Liver (tissue), 9 donors: ENCODE data around the gene UFD1. TPM values are rescaled to one million over a fixed set of nuclear protein-coding genes. Genes with fewer than 3 reads are reported as not detected.

ENCODE experiments used
- DNase-seq: peaks from one replicate; pipeline ENCODE4 v3.0.0-alpha.2; 2017; ENCODE audit warnings: low spot score
- H3K27ac ChIP-seq, 2 donors: one replicate each; pipeline ENCODE4 v1.7.0; 2013; ENCODE audit warnings: inconsistent platforms in 2 of 2, low read length in 2 of 2, control low read depth in 1 of 2, low read depth in 1 of 2, mild to moderate bottlenecking in 1 of 2
- H3K27me3 ChIP-seq, 4 donors: one replicate each; pipeline versions ENCODE4 v1.6.1 to v1.7.0; 2013; ENCODE audit warnings: low read length in 3 of 4, inconsistent platforms in 1 of 4, mild to moderate bottlenecking in 1 of 4, moderate library complexity in 1 of 4; ENCODE audit not compliant: control insufficient read depth in 4 of 4, insufficient read depth in 4 of 4
- H3K36me3 ChIP-seq, 4 donors: one replicate each; pipeline versions ENCODE4 v1.6.1 to v1.7.0; 2013; ENCODE audit warnings: low read length in 3 of 4, mild to moderate bottlenecking in 3 of 4, low read depth in 1 of 4, moderate library complexity in 1 of 4; ENCODE audit not compliant: control insufficient read depth in 4 of 4, insufficient read depth in 3 of 4
- H3K4me1 ChIP-seq, 4 donors: one replicate each; pipeline versions ENCODE4 v1.6.1 to v1.7.0; 2013; ENCODE audit warnings: low read length in 3 of 4, mild to moderate bottlenecking in 3 of 4, moderate library complexity in 1 of 4; ENCODE audit not compliant: control insufficient read depth in 4 of 4, insufficient read depth in 4 of 4
- H3K4me3 ChIP-seq, 3 donors: one replicate each; pipeline versions ENCODE4 v1.6.1 to v1.7.0; 2013; ENCODE audit warnings: low read length in 3 of 3, control low read depth in 1 of 3, low read depth in 1 of 3, mild to moderate bottlenecking in 1 of 3
- H3K9ac ChIP-seq, 2 donors: one replicate each; pipeline ENCODE4 v1.7.0; 2013; ENCODE audit warnings: low read length in 2 of 2, mild to moderate bottlenecking in 2 of 2, moderate library complexity in 2 of 2, control low read depth in 1 of 2, low read depth in 1 of 2
- H3K9me3 ChIP-seq, 4 donors: one replicate each; pipeline versions ENCODE4 v1.6.1 to v1.7.0; 2013; ENCODE audit warnings: low read length in 3 of 4; ENCODE audit not compliant: control insufficient read depth in 4 of 4
- EGR1 ChIP-seq, 2 donors: IDR thresholded peaks; 2 replicates each; pipeline ENCODE4 v1.6.1; 2016 to 2018; ENCODE audit warnings: antibody characterized with exemption in 2 of 2, low read depth in 2 of 2
- FOXA1 ChIP-seq: IDR thresholded peaks from 2 replicates; pipeline ENCODE4 v1.6.1; 2016; ENCODE audit warnings: antibody characterized with exemption
- FOXA2 ChIP-seq: IDR thresholded peaks from 2 replicates; pipeline ENCODE4 v1.6.1; 2016; ENCODE audit warnings: antibody characterized with exemption
- GABPA ChIP-seq, 2 donors: IDR thresholded peaks in 1 of 2; conservative IDR thresholded peaks in 1 of 2; 2 replicates each; pipeline ENCODE4 v1.6.1; 2016; ENCODE audit warnings: antibody characterized with exemption in 2 of 2, mild to moderate bottlenecking in 1 of 2, moderate library complexity in 1 of 2
- HNF4A ChIP-seq, 2 donors: conservative IDR thresholded peaks; 2 replicates each; pipeline ENCODE4 v1.6.1; 2016; ENCODE audit warnings: antibody characterized with exemption in 2 of 2, mild to moderate bottlenecking in 2 of 2
- NR2F2 ChIP-seq: IDR thresholded peaks from 2 replicates; pipeline ENCODE4 v1.6.1; 2016; ENCODE audit warnings: antibody characterized with exemption
- RAD21 ChIP-seq, 2 donors: IDR thresholded peaks; 2 replicates each; pipeline ENCODE4 v1.6.1; 2016; ENCODE audit warnings: antibody characterized with exemption in 2 of 2, mild to moderate bottlenecking in 2 of 2
- RXRA ChIP-seq, 2 donors: IDR thresholded peaks; 2 replicates each; pipeline ENCODE4 v1.6.1; 2017 to 2018; ENCODE audit warnings: antibody characterized with exemption in 2 of 2, mild to moderate bottlenecking in 1 of 2
- SP1 ChIP-seq: IDR thresholded peaks from 2 replicates; pipeline ENCODE4 v1.6.1; 2018; ENCODE audit warnings: antibody characterized with exemption, mild to moderate bottlenecking
- YY1 ChIP-seq: IDR thresholded peaks from 2 replicates; pipeline ENCODE4 v1.6.1; 2016; ENCODE audit warnings: antibody characterized with exemption, mild to moderate bottlenecking
- WGBS: extraction: QIAGEN DNeasy Blood & Tissue Kit; methylation state at CpG from one replicate; pipeline ENCODE4 v1.1.7; 2013; 5-methylcytosine and 5-hydroxymethylcytosine counted together
- polyA plus RNA-seq, 2 donors: library from polyadenylated mRNA; stranded (reverse) in 1 of 2; unstranded in 1 of 2; fragments of 200-250 nt in 1 of 2; fragments of >200 nt in 1 of 2; fragmentation: Nextera tagmentation in 1 of 2; extraction: Ambion mirVana in 1 of 2; gene quantifications; one replicate each; pipeline versions ENCODE4 v1.2.1 to v1.2.3, GENCODE V29; 2013 to 2015
- total RNA-seq, 2 donors: library from RNA; depleted of rRNA; stranded (reverse); fragments of >200 nt; gene quantifications; one replicate each; pipeline ENCODE4 v1.2.3, GENCODE V29; 2014
- TF ChIP-seq, protein P1 (sequence below): IDR thresholded peaks from 2 replicates; pipeline ENCODE4 v1.6.1; 2016; ENCODE audit warnings: antibody characterized with exemption, mild to moderate bottlenecking
- TF ChIP-seq, protein P2 (sequence below): IDR thresholded peaks from 2 replicates; pipeline ENCODE4 v1.6.1; 2016; ENCODE audit warnings: antibody characterized with exemption
- TF ChIP-seq, protein P3 (sequence below): IDR thresholded peaks from 2 replicates; pipeline ENCODE4 v1.6.1; 2016; ENCODE audit warnings: antibody characterized with exemption
- donor health status: healthy.
- donor health status: healthy.
- donor health status: healthy.
- donor health status: healthy.
- donor health status: healthy.

UFD1 gene
- total and polyA plus RNA-seq, 4 donors, result 28.2 to 64.2 (median 54.6) TPM

- TF ChIP-seq, protein P1, sequence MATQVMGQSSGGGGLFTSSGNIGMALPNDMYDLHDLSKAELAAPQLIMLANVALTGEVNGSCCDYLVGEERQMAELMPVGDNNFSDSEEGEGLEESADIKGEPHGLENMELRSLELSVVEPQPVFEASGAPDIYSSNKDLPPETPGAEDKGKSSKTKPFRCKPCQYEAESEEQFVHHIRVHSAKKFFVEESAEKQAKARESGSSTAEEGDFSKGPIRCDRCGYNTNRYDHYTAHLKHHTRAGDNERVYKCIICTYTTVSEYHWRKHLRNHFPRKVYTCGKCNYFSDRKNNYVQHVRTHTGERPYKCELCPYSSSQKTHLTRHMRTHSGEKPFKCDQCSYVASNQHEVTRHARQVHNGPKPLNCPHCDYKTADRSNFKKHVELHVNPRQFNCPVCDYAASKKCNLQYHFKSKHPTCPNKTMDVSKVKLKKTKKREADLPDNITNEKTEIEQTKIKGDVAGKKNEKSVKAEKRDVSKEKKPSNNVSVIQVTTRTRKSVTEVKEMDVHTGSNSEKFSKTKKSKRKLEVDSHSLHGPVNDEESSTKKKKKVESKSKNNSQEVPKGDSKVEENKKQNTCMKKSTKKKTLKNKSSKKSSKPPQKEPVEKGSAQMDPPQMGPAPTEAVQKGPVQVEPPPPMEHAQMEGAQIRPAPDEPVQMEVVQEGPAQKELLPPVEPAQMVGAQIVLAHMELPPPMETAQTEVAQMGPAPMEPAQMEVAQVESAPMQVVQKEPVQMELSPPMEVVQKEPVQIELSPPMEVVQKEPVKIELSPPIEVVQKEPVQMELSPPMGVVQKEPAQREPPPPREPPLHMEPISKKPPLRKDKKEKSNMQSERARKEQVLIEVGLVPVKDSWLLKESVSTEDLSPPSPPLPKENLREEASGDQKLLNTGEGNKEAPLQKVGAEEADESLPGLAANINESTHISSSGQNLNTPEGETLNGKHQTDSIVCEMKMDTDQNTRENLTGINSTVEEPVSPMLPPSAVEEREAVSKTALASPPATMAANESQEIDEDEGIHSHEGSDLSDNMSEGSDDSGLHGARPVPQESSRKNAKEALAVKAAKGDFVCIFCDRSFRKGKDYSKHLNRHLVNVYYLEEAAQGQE, result no peak
Measured at GRCh38 chr22:19499236-19499879, 20.4 kb upstream of the UFD1 start (continued).

- H3K27me3 ChIP-seq, result no peaks in the 10 kb centered on the region
- H3K36me3 ChIP-seq, result no peaks in the 10 kb centered on the region
- H3K27ac ChIP-seq, result no peak overlapping the region
- 99% methylated on average over 3 of the region's 3 CpGs for WGBS
- no peaks in the 10 kb centered on the region for H3K4me1 ChIP-seq
- no peak overlapping the region for H3K9ac ChIP-seq
- H3K4me3 ChIP-seq, result no peak overlapping the region
- H3K9me3 ChIP-seq, result no peaks in the 10 kb centered on the region
- TF ChIP-seq EGR1 (IDR thresholded peaks at IDR 0.05; ENCODE audit: low read depth in 2 of 2) (no peak), FOXA1 (no peak), HNF4A (conservative IDR thresholded peaks at IDR 0.05) (no peak), YY1 (no peak), SP1 (no peak), NR2F2 (no peak)
- TF ChIP-seq, protein P2, sequence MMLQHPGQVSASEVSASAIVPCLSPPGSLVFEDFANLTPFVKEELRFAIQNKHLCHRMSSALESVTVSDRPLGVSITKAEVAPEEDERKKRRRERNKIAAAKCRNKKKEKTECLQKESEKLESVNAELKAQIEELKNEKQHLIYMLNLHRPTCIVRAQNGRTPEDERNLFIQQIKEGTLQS, result no peak
- no peak for DNase-seq
Measured at GRCh38 chr22:19498866-19499190, 19.8 kb upstream of the UFD1 start.

GRCh38 chr22:19498154-19498865 is 19.3 kb upstream of the UFD1 start:
- Histone ChIP-seq H3K9me3 (no peaks in the 10 kb centered on the region), H3K4me3 (no peak overlapping the region), H3K4me1 (no peaks in the 10 kb centered on the region), H3K27ac (no peak overlapping the region), H3K27me3 (no peaks in the 10 kb centered on the region), H3K9ac (no peak overlapping the region), H3K36me3 (no peaks in the 10 kb centered on the region)
- TF ChIP-seq YY1 (no peak), FOXA2 (no peak), RAD21 (IDR thresholded peaks at IDR 0.05) (no peak), EGR1 (IDR thresholded peaks at IDR 0.05; ENCODE audit: low read depth in 2 of 2) (no peak), SP1 (no peak), GABPA (IDR thresholded peaks at IDR 0.05 in 1 of 2, conservative IDR thresholded peaks at IDR 0.05 in 1 of 2) (no peak), RXRA (IDR thresholded peaks at IDR 0.05) (no peak)
- TF ChIP-seq, protein P1, result no peak
- TF ChIP-seq, protein P3, sequence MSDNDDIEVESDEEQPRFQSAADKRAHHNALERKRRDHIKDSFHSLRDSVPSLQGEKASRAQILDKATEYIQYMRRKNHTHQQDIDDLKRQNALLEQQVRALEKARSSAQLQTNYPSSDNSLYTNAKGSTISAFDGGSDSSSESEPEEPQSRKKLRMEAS, result no peak
- no peak for DNase-seq
- WGBS, result 97% methylated on average over 7 of the region's 7 CpGs
